K562 (cell line): ENCODE results near the gene PIH1D1. TPM values are rescaled to one million over a fixed set of nuclear protein-coding genes. Genes with fewer than 3 reads are reported as not detected.
A peak's percentile ranks its signal among the peaks of the same experiment; 100 is the strongest.

Experiments used
- ATF7 ChIP-seq: fragments of 450-650 bp; IDR thresholded peaks from 2 replicates; pipeline ENCODE4 v1.7.1; 2014; ENCODE audit warnings: mild to moderate bottlenecking, moderate library complexity
- BACH1 ChIP-seq: fragments of 200-800 bp; sonication (Bioruptor generic); IDR thresholded peaks from 2 replicates; pipeline ENCODE4 v1.6.1; 2016; ENCODE audit warnings: missing genetic modification characterization, missing compliant biosample characterization
- BRF2 ChIP-seq: IDR thresholded peaks from 3 replicates; pipeline ENCODE4 v1.6.1; 2011; ENCODE audit warnings: borderline replicate concordance, mild to moderate bottlenecking; ENCODE audit not compliant: insufficient read length, insufficient read depth
- CXXC5 ChIP-seq: fragments of 250-450 bp; sonication (Bioruptor Pico); IDR thresholded peaks from 2 replicates; pipeline ENCODE4 v1.8.0; 2022; ENCODE audit warnings: inconsistent platforms, mild to moderate bottlenecking, moderate library complexity
- HDAC8 ChIP-seq: fragments of 450-650 bp; IDR thresholded peaks from 2 replicates; pipeline ENCODE4 v1.6.1; 2016; ENCODE audit warnings: mild to moderate bottlenecking, missing genetic modification characterization, moderate library complexity, missing compliant biosample characterization
- KDM2B ChIP-seq: fragments of 250-450 bp; sonication (Bioruptor Pico); IDR thresholded peaks from 2 replicates; pipeline ENCODE4 v1.8.0; 2021; ENCODE audit warnings: mild to moderate bottlenecking, moderate library complexity
- NCOA2 ChIP-seq, 2 experiments: fragments of 450-650 bp; IDR thresholded peaks; 2 replicates each; pipeline ENCODE4 v1.6.1; 2018; ENCODE audit warnings: mild to moderate bottlenecking in 2 of 2, moderate library complexity in 1 of 2; ENCODE audit not compliant: partially characterized antibody in 2 of 2
- RAD51 ChIP-seq: fragments of 450-650 bp; IDR thresholded peaks from 2 replicates; pipeline ENCODE4 v1.7.1; 2016; ENCODE audit warnings: low read depth, mild to moderate bottlenecking, borderline replicate concordance
- RERE ChIP-seq: sonication (generic); formaldehyde crosslinking; IDR thresholded peaks from 2 replicates; pipeline ENCODE4 v1.8.0; 2023; ENCODE audit warnings: missing genetic modification reagents, mild to moderate bottlenecking, borderline replicate concordance
- SETDB1 ChIP-seq: IDR thresholded peaks from one replicate; pipeline ENCODE4 v1.6.1; 2012; ENCODE audit warnings: low read length, control low read depth, inconsistent platforms
- SFPQ ChIP-seq: fragments of 200-400 bp; formaldehyde crosslinking; IDR thresholded peaks from 2 replicates; pipeline ENCODE4 v1.6.1; 2017; ENCODE audit warnings: mild to moderate bottlenecking, low read depth, low read length, moderate library complexity
- THAP12 ChIP-seq: fragments of 250-450 bp; sonication (Bioruptor Pico); IDR thresholded peaks from 2 replicates; pipeline ENCODE4 v1.9.0; 2021; ENCODE audit warnings: mild to moderate bottlenecking, inconsistent platforms
- ZBTB33 ChIP-seq: sonication (generic); formaldehyde crosslinking; IDR thresholded peaks from 2 replicates; pipeline ENCODE4 v1.8.1; 2023; ENCODE audit warnings: mild to moderate bottlenecking, missing genetic modification reagents
- ZNF551 ChIP-seq: fragments of 250-450 bp; sonication (Bioruptor Pico); IDR thresholded peaks from 2 replicates; pipeline ENCODE4 v1.5.0; 2021; ENCODE audit warnings: mild to moderate bottlenecking, moderate library complexity
- polyA plus RNA-seq, 8 experiments: library from polyadenylated mRNA; depleted of rRNA in 4 of 8; stranded (reverse) in 5 of 8; unstranded in 3 of 8; fragments of >200 nt; fragmentation: Nextera tagmentation in 2 of 8; fragmentation: Illumina TruSeq in 1 of 8; extraction: Ambion mirVana in 2 of 8; extraction: Trizol in 1 of 8; gene quantifications; 2 replicates each; pipeline versions ENCODE4 v1.2.1 to v1.2.3, GENCODE V29; 2011 to 2014; ENCODE audit warnings: inconsistent platforms in 1 of 8, missing spikeins in 1 of 8
- total RNA-seq, 7 experiments: library from RNA; depleted of rRNA in 6 of 7; stranded (reverse); fragments of >200 nt in 6 of 7; fragmentation: Illumina TruSeq in 2 of 7; extraction: Trizol in 2 of 7; gene quantifications; 2 replicates each; pipeline versions ENCODE4 v1.2.1 to v1.2.3, GENCODE V29; 2011 to 2021; ENCODE audit warnings: low replicate concordance in 1 of 7

Gene PIH1D1
- total and polyA plus RNA-seq, 9 of the 15 experiments (the other 6 are each of a cell fraction or from before 2014, with no cell fraction given), result 26.5 to 224 (median 137) TPM

GRCh38 chr19:49436381-49437017 lies 15.1 kb downstream of the PIH1D1 start (continued):
- TF ChIP-seq ZBTB33 (CRISPR knock-in tag), result peak; percentile 56; the same call in 1 of the 2 replicates
- TF ChIP-seq ZNF551 (CRISPR knock-in tag), result no peak
- no peak for TF ChIP-seq THAP12 (CRISPR knock-in tag)
- TF ChIP-seq HDAC8 (tag), result no peak
- TF ChIP-seq ATF7, result peak; percentile 98
- no peak for TF ChIP-seq BACH1 (tag)
- peak; percentile 42; the same call in 1 of the 2 replicates for TF ChIP-seq RAD51
- TF ChIP-seq SFPQ, result no peak
- 0 out of 2 replicates have a peak, but pooled peaks have one; percentile 18 for TF ChIP-seq CXXC5 (CRISPR knock-in tag)
- TF ChIP-seq RERE (CRISPR knock-in tag), result no peak
- TF ChIP-seq NCOA2 (IDR thresholded peaks at IDR 0.05; ENCODE audit: partially characterized antibody in 2 of 2), result no peak
- no peak for TF ChIP-seq BRF2
- TF ChIP-seq KDM2B (CRISPR knock-in tag), result no peak
- TF ChIP-seq SETDB1, result no peak
